Prostate gland (tissue), 2 donors: ENCODE results near the gene CCDC170. TPM values are rescaled to one million over a fixed set of nuclear protein-coding genes. Genes with fewer than 3 reads are reported as not detected.

Source experiments
- DNase-seq: peaks from one replicate; pipeline ENCODE4 v3.0.0-alpha.2; 2019; ENCODE audit warnings: low spot score
- H3K27ac ChIP-seq, 2 donors: fragments of 200-600 bp; sonication (generic); 2 replicates each; pipeline ENCODE4 v1.5.1; 2017 to 2019
- H3K27me3 ChIP-seq: fragments of 200-600 bp; sonication (generic); replicated peaks from 2 replicates; pipeline ENCODE4 v1.5.1; 2019; ENCODE audit not compliant: insufficient read depth
- H3K36me3 ChIP-seq, 2 donors: fragments of 200-600 bp; sonication (generic); 1 replicate in 1 of 2; 2 replicates in 1 of 2; pipeline versions ENCODE4 v1.5.1 to v1.8.1; 2017 to 2019
- H3K4me1 ChIP-seq: fragments of 200-600 bp; sonication (generic); replicated peaks from 2 replicates; pipeline ENCODE4 v1.5.1; 2019
- H3K4me3 ChIP-seq, 2 donors: fragments of 200-600 bp; sonication (generic); 2 replicates each; pipeline ENCODE4 v1.5.1; 2017 to 2019
- H3K9me3 ChIP-seq: fragments of 200-600 bp; sonication (generic); 2 replicates; pipeline ENCODE4 v1.5.1; 2017
- POLR2A ChIP-seq: fragments of 450-650 bp; IDR thresholded peaks from one replicate; pipeline ENCODE4 v1.6.1; 2016; ENCODE audit warnings: antibody characterized with exemption, mild to moderate bottlenecking
- POLR2AphosphoS5 ChIP-seq: sonication (generic); formaldehyde crosslinking; IDR thresholded peaks from one replicate; pipeline ENCODE4 v1.6.1; 2017; ENCODE audit warnings: antibody characterized with exemption
- WGBS: methylation state at CpG from one replicate; pipeline ENCODE4 v1.1.5; 2018; 5-methylcytosine and 5-hydroxymethylcytosine counted together
- intact Hi-C: fragments of 100-400 bp; cut with DNase I; formaldehyde crosslinking; loops from one replicate; pipeline ENCODE4 v1.14.2; 2022
- small RNA-seq, 2 donors: library from RNA; depleted of rRNA; stranded (forward); fragments of <200 nt; gene quantifications; one replicate each; pipeline ENCODE3, GENCODE V24; 2016
- total RNA-seq, 2 donors: library from RNA; depleted of rRNA; stranded (reverse); fragments of >200 nt; gene quantifications; one replicate each; pipeline ENCODE4 v1.1.0, GENCODE V29; 2016
- TF ChIP-seq, protein P1 (sequence below), 4 experiments: fragments of 200-600 bp in 2 of 4; fragments of 450-650 bp in 2 of 4; sonication (generic) in 2 of 4; IDR thresholded peaks; 1 replicate in 3 of 4; 2 replicates in 1 of 4; pipeline ENCODE4 v1.5.1; 2016 to 2019; ENCODE audit warnings: antibody characterized with exemption in 4 of 4, mild to moderate bottlenecking in 2 of 4, moderate library complexity in 2 of 4

The CCDC170 gene
- total RNA-seq, 2 donors from 2014 or later, result 0.32 to 0.85 TPM

DNA sequence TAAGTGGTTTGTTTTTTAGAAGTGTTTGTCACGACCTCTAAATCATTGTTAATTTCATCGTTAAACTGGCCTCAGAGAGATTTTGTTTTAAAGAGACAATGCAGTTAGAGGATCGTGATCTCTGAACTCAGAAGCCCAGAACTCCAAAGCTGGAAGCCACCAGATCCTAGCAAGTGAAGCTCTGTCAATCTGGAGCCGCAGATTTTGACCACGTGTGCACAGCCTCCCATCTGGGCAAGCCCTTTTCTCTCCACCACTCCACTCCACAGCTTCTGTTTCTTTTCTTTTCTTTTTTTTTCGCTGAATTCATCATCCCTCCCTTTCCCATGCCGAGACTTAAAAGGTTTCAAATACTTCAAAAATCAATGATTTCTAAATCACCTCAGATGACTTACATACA lies 171.5 kb downstream of the CCDC170 start:
- intact Hi-C loops, result no loop called here
- TF ChIP-seq POLR2AphosphoS5 (no peak), POLR2A (no peak)
- TF ChIP-seq, protein P1, sequence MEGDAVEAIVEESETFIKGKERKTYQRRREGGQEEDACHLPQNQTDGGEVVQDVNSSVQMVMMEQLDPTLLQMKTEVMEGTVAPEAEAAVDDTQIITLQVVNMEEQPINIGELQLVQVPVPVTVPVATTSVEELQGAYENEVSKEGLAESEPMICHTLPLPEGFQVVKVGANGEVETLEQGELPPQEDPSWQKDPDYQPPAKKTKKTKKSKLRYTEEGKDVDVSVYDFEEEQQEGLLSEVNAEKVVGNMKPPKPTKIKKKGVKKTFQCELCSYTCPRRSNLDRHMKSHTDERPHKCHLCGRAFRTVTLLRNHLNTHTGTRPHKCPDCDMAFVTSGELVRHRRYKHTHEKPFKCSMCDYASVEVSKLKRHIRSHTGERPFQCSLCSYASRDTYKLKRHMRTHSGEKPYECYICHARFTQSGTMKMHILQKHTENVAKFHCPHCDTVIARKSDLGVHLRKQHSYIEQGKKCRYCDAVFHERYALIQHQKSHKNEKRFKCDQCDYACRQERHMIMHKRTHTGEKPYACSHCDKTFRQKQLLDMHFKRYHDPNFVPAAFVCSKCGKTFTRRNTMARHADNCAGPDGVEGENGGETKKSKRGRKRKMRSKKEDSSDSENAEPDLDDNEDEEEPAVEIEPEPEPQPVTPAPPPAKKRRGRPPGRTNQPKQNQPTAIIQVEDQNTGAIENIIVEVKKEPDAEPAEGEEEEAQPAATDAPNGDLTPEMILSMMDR (IDR thresholded peaks at IDR 0.05), result no peak
- Histone ChIP-seq H3K4me3 (no peak overlapping the region), H3K9me3 (no peaks in the 10 kb centered on the region), H3K27ac (no peak overlapping the region), H3K27me3 (no peaks in the 10 kb centered on the region), H3K4me1 (no peaks in the 10 kb centered on the region), H3K36me3 (no peaks in the 10 kb centered on the region)
- no peak for DNase-seq
- WGBS, result 52% methylated on average over 7 of the region's 7 CpGs

DNA sequence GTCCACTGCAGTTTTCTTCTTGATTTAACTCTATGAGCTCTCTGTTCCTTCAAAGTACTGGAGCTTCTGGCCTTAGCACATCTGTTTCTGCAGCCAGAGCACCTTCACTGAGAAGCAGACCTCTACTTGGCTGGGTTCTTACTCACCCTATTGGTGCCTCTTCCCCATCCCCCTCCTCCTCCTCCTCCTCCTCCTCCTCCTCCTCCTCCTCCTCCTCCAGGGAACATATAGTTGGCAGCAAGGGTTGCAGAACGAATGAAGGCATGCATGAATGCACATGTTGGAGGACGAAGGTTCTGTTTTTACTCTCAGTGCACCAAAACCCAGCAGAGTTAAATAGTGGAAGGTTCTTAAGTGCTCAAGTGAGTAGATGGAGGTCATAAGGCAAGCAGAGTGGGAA lies 172.7 kb downstream of the CCDC170 start:
- DNase-seq, result no peak
- whole genome bisulfite sequencing, result 73% methylated on average over 2 of the region's 2 CpGs
- intact Hi-C loops, result no loop called here

DNA sequence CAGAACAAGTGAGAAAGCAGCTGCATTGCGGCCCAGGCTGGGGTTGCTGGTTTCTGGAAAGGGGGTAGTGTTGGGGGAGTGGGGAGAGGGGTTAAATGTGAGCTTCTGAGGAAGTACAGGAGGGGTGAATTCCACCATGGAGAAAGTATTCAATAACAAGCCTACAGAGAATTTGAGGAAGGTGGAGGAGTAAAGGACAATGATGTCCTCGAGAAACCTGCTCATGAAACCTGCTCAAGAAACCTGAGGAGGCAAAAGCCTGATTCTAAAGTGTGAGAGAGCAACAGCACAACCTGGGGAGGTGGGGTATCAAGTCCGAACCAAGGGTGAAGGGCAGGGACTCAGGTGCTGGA lies 175.4 kb downstream of the CCDC170 start:
- Histone ChIP-seq H3K27ac (no peak overlapping the region), H3K27me3 (no peaks in the 10 kb centered on the region), H3K4me1 (no peaks in the 10 kb centered on the region), H3K36me3 (no peaks in the 10 kb centered on the region), H3K4me3 (no peak overlapping the region), H3K9me3 (no peaks in the 10 kb centered on the region)
- 79% methylated on average over 3 of the region's 3 CpGs for WGBS
- intact Hi-C loops, result no loop called here
- no peak for DNase-seq
- TF ChIP-seq POLR2A, result no peak
- no peak for TF ChIP-seq POLR2AphosphoS5
- TF ChIP-seq, protein P1 (IDR thresholded peaks at IDR 0.05), result no peak

More for the DNA sequence above, 172.7 kb downstream of the CCDC170 start:
- Histone ChIP-seq H3K4me3 (no peak overlapping the region), H3K9me3 (no peaks in the 10 kb centered on the region), H3K4me1 (no peaks in the 10 kb centered on the region), H3K36me3 (no peaks in the 10 kb centered on the region), H3K27ac (no peak overlapping the region), H3K27me3 (no peaks in the 10 kb centered on the region)
- TF ChIP-seq, protein P1 (IDR thresholded peaks at IDR 0.05), result no peak
- TF ChIP-seq POLR2A (no peak), POLR2AphosphoS5 (no peak)

DNA sequence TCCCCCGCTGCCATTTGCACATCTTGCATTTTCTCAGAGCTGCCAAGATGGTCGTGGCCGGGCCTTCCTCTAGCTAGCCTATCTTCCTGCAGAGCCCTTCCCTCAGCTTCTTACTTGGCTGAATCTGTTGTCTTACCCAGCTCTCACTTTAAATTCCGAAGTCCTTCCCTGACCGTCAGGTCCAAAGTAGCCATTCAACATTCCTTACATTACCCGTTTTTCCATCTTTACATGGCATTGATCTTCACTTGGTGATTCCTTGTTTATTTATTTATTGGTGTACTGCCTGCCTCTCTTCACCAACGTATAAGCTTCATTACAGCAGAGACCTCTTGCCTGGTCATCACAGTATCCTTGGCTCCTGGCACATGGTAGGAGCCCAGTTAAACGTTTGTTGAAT lies 176.3 kb downstream of the CCDC170 start:
- Histone ChIP-seq H3K4me3 (no peak overlapping the region), H3K9me3 (no peaks in the 10 kb centered on the region), H3K36me3 (no peaks in the 10 kb centered on the region), H3K27me3 (no peaks in the 10 kb centered on the region), H3K27ac (no peak overlapping the region), H3K4me1 (no peaks in the 10 kb centered on the region)
- TF ChIP-seq POLR2A, result no peak
- TF ChIP-seq, protein P1 (IDR thresholded peaks at IDR 0.05), result no peak
- no peak for TF ChIP-seq POLR2AphosphoS5
- intact Hi-C loops, result no loop called here
- DNase-seq, result no peak
- WGBS, result 81% methylated on average over 8 of the region's 8 CpGs

Small RNA genes lying within 50 kb of the gene (small RNA-seq; reads per million reads assigned to genes)
- gene RNU6-813P, result 0 reads per million in 2 donors

Other genes starting within 250 kb of the CCDC170 start
- gene ZBTB2, start 102.5 kb upstream of the CCDC170 start, total RNA-seq, result 10 to 100 TPM in 1 of 2 donors, 1 to 10 TPM in 1; 8.1 to 13.6 TPM
- gene RMND1, start 41.9 kb upstream of the CCDC170 start, total RNA-seq, result 10 to 100 TPM; 17.1 to 22.9 TPM